Coronary artery (tissue), 2 donors: ENCODE measurements around the gene FASLG.

Experiments used
- DNase-seq: peaks from one replicate; pipeline ENCODE4 v3.0.0-alpha.2; 2017; ENCODE audit warnings: low spot score
- H3K27ac ChIP-seq, 2 donors: fragments of 200-600 bp; sonication (generic); one replicate each; pipeline ENCODE4 v1.5.1; 2016 to 2019
- H3K4me3 ChIP-seq: fragments of 200-600 bp; sonication (generic); 2 replicates; pipeline ENCODE4 v1.5.1; 2016; ENCODE audit warnings: mild to moderate bottlenecking, moderate library complexity
- CTCF ChIP-seq: fragments of 200-600 bp; sonication (generic); IDR thresholded peaks from one replicate; pipeline ENCODE4 v1.5.1; 2019; ENCODE audit warnings: antibody characterized with exemption

Gene FASLG

GRCh38 chr1:172630056-172630818 is 28.7 kb upstream of the FASLG start:
- no peak overlapping the region for H3K4me3 ChIP-seq
- no peak for DNase-seq
- no peak for TF ChIP-seq CTCF
- no peak overlapping the region for H3K27ac ChIP-seq

GRCh38 chr1:172630868-172631267 is 28.0 kb upstream of the FASLG start:
- no peak for DNase-seq
- H3K27ac ChIP-seq = no peak overlapping the region
- H3K4me3 ChIP-seq = no peak overlapping the region
- TF ChIP-seq CTCF = no peak

GRCh38 chr1:172637522-172637921 is 21.4 kb upstream of the FASLG start:
- no peak overlapping the region for H3K4me3 ChIP-seq
- no peak overlapping the region for H3K27ac ChIP-seq
- no peak for DNase-seq

GRCh38 chr1:172638249-172638648 is 20.7 kb upstream of the FASLG start:
- TF ChIP-seq CTCF = no peak
- DNase-seq = no peak
- H3K4me3 ChIP-seq = no peak overlapping the region
- no peak overlapping the region for H3K27ac ChIP-seq

More at GRCh38 chr1:172637522-172637921, 21.4 kb upstream of the FASLG start:
- TF ChIP-seq CTCF = no peak

GRCh38 chr1:172638885-172639831 is 19.7 kb upstream of the FASLG start:
- Histone ChIP-seq H3K27ac (no peak overlapping the region), H3K4me3 (no peak overlapping the region)
- DNase-seq = no peak
- TF ChIP-seq CTCF = no peak

- DNase-seq = no peak
- TF ChIP-seq CTCF = no peak
- Histone ChIP-seq H3K4me3 (no peak overlapping the region), H3K27ac (no peak overlapping the region)
Observed at GRCh38 chr1:172640111-172640510, 18.8 kb upstream of the FASLG start.
